GM20431 (cell line): ENCODE measurements around the gene BAHD1.
"Not testable (repeated sequence)": the region's sequence is repeated elsewhere in the genome, so short reads cannot be mapped to it uniquely, and the experiment has no call there.

Experiments used
- in situ Hi-C: fragments of 300-500 bp; cut with MseI, MboI; formaldehyde crosslinking; loops from one replicate; pipeline ENCODE4 v1.15.0; 2020; ENCODE audit warnings: low sequenced_read_pairs; ENCODE audit not compliant: unreplicated experiment

BAHD1 gene

GRCh38 chr15:40441565-40442531 is 1.1 kb downstream of the BAHD1 start:
- in situ Hi-C loops = no loop called here

GRCh38 chr15:40443255-40443654 is 2.5 kb downstream of the BAHD1 start:
- in situ Hi-C loops = no loop called here

GRCh38 chr15:40443846-40444245 is 3.1 kb downstream of the BAHD1 start:
- in situ Hi-C loops = no loop called here

DNA sequence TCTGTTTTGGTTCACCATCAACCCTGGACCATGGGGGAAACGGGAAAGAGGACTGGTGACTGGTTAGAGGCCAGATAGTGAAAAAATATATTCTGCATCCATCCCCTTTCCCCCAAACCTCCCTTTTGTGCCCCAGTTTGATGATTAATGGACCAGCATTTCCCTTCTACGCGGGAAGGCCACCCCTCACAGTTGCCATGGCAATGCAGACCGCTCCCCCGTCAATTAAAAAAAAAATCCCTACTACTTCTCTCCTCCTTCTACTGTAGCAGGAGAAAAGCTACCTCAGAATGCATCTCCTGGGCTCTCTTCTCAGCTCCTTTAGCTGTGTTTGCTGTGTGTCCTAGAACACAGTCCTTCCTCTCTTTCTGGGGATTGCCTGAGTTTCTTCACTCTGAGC is 4.0 kb downstream of the BAHD1 start:
- in situ Hi-C loops = no loop called here

GRCh38 chr15:40445421-40445922 is 4.7 kb downstream of the BAHD1 start:
- in situ Hi-C loops = no loop called here

DNA sequence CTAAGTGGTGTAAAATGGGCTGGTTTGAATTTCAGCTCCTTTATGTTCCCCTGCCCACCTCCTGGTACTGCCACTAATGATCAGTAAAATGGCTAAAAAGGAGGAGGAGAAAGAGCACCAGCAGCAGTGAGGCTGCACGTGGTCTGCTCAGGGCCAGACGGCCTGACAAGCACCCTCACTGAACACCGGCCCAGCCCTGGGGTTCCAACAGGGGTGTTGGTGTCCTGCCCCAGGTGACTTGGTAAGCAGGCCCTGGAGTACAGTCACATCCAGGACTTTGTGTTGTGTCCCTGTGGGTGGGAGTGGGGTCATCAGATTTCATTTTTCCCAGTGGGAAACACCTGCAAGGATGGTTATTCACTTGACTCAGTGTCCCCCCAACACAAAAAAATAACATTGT is 5.4 kb downstream of the BAHD1 start:
- in situ Hi-C loops = no loop called here

DNA sequence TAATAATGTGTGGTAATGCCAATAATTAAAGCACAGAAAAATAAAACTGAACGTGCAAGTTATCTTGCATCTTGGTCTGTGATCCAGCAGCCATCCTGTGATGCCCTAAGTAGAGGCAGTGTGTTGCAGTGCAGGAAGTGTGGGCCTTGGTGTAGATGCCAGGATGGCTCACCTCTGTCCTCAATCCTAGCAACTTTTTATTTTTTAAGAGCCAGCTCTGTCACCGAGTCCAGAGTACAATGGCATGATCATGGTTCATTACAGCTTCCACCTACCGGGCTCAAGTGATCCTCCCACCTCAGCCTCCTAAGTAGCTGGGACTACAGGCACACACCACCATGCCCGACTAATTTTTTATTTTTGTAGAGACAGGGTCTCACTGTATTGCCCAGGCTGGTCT is 7.6 kb downstream of the BAHD1 start:
- in situ Hi-C loops = no loop called here

- in situ Hi-C loops = no loop called here
These were observed 8.5 kb downstream of the BAHD1 start for GRCh38 chr15:40449275-40449674.

DNA sequence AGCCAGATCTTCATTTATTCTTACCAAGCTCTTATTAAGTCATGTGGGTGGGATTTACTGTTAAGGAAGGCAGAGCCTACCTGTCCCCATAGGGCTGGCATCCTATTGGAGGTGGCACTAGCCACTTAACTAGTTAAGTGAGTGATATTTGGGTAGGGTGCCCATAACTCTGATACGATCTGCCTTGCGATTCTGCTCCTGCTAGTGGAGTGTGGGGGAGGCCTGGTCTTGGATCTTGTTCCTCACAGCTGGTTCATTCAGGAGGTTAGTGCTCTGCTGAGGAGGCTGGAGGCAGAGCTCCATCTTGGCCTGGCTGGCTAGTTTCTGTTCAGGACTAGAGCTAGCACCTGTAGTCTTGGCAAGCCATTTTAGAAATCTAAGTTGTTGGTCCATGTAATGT is 9.3 kb downstream of the BAHD1 start:
- in situ Hi-C loops = no loop called here

DNA sequence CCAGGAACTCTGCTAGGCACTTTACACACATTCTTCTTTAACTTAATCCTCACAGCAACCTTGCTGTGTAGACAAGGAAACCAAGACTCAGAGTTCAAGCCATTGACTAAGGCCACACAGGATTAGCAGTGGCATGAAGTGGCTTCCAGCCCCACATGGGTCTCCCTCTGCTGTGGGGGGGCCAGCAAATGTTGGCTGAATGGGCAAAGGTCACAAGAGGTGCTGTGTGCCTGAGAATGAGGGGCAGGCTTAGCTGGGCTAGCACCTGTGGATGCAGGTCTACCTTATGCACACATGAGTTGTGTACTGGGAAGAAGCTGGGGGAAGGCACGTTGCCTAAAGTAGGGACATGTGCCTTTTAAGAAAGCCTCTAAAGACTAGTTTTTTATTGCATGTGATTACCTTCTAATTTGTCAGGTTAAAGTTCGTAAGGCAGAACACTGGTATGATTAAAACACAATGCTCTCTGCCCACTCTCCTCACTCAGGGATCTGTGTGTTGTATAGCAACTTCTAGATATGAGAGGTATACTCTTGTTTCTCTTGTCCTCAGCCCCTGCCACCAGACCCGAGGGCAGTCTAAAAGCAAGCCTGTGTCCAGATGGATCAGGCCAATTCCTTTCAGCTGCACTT is 10.9 kb downstream of the BAHD1 start:
- in situ Hi-C loops = no loop called here

DNA sequence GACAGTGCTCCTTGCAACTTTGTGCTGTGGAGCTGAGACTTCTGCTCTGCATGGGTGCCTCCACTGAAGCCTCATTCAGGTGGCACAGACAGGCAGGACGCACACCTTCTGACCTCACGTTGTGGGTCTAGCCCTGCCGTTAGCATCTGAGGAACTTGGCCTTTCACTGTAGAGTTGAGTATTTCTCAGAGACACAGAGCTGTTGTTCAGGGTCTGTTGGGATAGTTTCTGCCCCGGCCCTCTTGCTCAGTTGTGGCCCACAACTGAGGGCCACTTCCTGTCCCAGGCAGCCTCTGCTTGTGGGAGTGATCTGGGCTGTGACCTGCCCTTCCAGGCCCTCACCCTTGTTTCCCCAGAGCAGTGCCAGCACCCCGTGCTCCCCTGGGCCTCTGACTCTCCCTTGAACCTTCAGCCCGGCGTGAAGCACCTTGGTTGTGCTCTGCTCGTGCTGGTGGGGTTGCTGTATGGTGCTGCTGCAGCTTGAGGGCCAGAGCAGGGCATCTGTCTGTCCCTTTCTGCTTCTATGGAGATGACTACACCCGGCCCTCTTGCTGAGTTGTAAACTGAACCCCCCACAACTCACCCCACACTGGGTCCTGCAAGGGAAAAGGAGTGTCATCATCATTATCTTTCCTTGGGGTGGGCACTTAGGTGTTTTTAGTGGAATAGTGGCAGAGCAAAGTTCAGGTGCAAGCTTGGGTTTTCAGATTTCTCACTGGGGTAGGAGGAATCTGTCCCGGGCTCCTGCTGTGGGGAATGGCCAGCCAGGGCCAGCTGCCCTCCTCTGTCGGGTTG is 11.7 kb downstream of the BAHD1 start:
- in situ Hi-C loops = no loop called here

GRCh38 chr15:40453941-40454340 is 13.2 kb downstream of the BAHD1 start:
- in situ Hi-C loops = not testable (repeated sequence)

GRCh38 chr15:40454904-40455391 is 14.2 kb downstream of the BAHD1 start:
- in situ Hi-C loops = no loop called here

- in situ Hi-C loops = no loop called here
These were observed 15.6 kb downstream of the BAHD1 start for GRCh38 chr15:40456299-40456712.

DNA sequence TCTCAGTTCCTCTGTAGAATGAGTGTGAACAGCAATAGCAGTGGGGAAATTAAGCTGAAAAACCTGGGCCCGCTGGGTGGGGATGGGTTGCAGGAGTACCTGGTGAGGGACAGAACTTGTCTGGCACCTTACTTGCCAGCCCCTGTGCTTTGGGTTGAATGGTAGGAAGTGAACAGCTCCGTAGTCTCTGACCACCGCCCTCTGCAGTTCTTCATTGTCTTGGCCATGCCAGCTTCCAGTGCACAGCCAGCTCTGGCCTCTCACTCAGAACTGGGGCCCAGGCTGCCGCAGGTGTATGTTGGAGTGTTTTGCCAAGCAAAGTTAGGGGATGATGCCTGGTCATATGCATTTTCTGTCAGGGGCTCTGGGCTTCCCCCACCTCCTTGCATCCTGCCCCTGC is 16.0 kb downstream of the BAHD1 start:
- in situ Hi-C loops = no loop called here

GRCh38 chr15:40458495-40459371 is 18.0 kb downstream of the BAHD1 start:
- in situ Hi-C loops = no loop called here

DNA sequence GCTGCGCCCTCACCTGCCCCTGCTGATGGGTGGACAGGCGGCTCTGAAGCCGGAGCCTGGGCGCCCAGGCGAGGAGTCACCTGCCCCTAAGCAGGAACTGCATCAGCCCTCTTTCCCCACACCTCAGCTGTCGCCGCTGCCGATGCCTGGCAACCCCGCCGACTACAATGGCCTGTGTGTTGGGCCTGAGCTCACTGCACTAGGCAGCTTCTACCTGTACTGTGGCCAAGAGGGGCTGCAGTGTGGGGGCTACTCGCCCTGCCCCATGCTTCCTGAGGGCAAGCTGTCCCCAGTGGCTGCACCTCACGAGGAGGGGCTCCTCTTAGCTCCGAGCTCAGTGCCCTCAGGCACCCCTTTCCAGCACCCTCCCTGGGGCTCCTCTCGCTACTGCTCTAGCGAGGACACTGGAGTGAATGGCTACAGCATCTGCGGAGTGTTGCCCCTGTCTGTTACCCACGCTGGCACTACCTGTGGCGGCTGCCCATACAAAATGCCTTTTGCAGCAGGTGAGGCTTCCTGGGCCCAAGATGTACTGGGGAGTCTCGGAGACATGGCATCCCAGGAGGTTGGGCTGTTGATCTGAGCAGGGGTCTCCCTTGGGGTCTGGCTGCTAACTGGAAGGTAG is 18.8 kb downstream of the BAHD1 start:
- in situ Hi-C loops = no loop called here

GRCh38 chr15:40460404-40460803 is 19.7 kb downstream of the BAHD1 start:
- in situ Hi-C loops = no loop called here

GRCh38 chr15:40461958-40462357 is 21.2 kb downstream of the BAHD1 start:
- in situ Hi-C loops = no loop called here
